ENCODE results near the gene MSH5.

Gene MSH5

GRCh38 chr6:31728767-31729514 lies 10.9 kb upstream of the MSH5 start, which contains the start of gene DDAH2:
Gene DDAH2, minus strand, starts transcription at chr6:31729299. Its CDS starts 138 bp downstream, at chr6:31729161.
- peak in 1 of 56 donors; percentile 32 for DNase-seq

- peak in 54 of 56 donors; percentile 40 to 89 (median 70) for DNase-seq
These were observed 10.3 kb upstream of the MSH5 start for GRCh38 chr6:31729515-31729978.

GRCh38 chr6:31729979-31730630 lies 9.7 kb upstream of the MSH5 start:
- DNase-seq: peak in 47 of 56 donors; percentile 20 to 83 (median 61)

GRCh38 chr6:31730631-31731086 lies 9.1 kb upstream of the MSH5 start:
- no peak for DNase-seq

- DNase-seq: no peak
These were observed 7.8 kb upstream of the MSH5 start for GRCh38 chr6:31732029-31732428.

- DNase-seq: no peak
These were observed 6.1 kb upstream of the MSH5 start for GRCh38 chr6:31733734-31734133.

GRCh38 chr6:31734247-31734820 lies 5.5 kb upstream of the MSH5 start:
- no peak for DNase-seq

- DNase-seq: peak in 4 of 56 donors; percentile 7 to 12 (median 8)
These were observed 4.9 kb upstream of the MSH5 start for GRCh38 chr6:31734821-31735406.

- DNase-seq: peak in 12 of 56 donors; percentile 5 to 62 (median 14)
These were observed 3.6 kb upstream of the MSH5 start, which contains the start of gene CLIC1 for GRCh38 chr6:31736021-31736767. Gene CLIC1, minus strand, starts transcription at chr6:31736530. Its CDS starts 230 bp downstream, at chr6:31736300.

GRCh38 chr6:31736768-31737314 lies 3.0 kb upstream of the MSH5 start:
- no peak for DNase-seq

GRCh38 chr6:31737315-31737990 lies 2.4 kb upstream of the MSH5 start:
- DNase-seq: no peak

GRCh38 chr6:31737991-31738979 lies 1.5 kb upstream of the MSH5 start:
- peak in 5 of 56 donors; percentile 7 to 29 (median 17) for DNase-seq

- no peak for DNase-seq
These were observed 805 bp downstream of the MSH5 start for GRCh38 chr6:31740397-31741223.

GRCh38 chr6:31741815-31742214 lies 2.0 kb downstream of the MSH5 start:
- DNase-seq: no peak

- DNase-seq: no peak
These were observed 3.1 kb downstream of the MSH5 start for GRCh38 chr6:31742894-31743293.

- DNase-seq: no peak
These were observed 4.6 kb downstream of the MSH5 start for GRCh38 chr6:31744422-31744821.

GRCh38 chr6:31749301-31750036 lies 9.7 kb downstream of the MSH5 start:
- no peak for DNase-seq

All from nucleus accumbens (tissue), 56 donors.